ENCODE data around the gene PDCD1.

PDCD1 gene

GRCh38 chr2:241863536-241863954 lies 4.9 kb upstream of the PDCD1 start:
- peak; percentile 53 for DNase-seq

DNA sequence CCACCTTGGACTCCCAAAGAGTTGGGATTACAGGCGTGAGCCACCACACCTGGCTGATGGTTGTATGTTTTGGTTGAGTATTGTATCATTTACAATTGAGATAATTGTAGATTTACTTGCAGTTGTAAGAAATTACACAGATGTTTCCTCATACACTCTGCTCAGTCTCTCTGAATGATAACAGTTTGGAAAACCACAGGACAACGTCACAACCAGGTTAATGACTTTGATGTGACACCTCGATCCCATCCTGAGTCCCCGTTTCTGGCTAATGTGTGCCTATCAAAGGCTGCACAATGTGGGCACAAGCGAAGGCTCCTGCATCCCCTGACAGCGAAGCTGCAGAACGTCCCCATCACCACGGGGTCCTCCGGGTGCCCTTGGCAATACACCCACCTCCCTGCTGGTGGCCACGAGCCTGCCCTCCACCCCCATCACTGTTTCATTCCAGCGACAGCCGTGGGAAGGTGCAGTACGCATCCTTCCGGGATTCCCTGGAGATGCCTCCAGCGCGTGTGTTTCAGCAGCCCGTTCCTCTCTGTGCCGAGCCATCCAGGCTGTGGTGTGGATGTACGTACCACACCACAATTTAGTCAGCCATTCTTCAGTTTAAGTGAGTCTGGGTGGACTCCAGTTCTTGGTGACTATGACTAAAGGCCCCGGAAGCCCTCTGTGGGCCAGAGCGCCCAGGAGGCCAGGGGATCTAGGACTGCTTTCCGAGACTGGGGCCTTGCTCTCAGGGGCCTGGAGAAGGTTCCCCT lies 4.3 kb upstream of the PDCD1 start:
- DNase-seq, result no peak

GRCh38 chr2:241862093-241862492 lies 3.4 kb upstream of the PDCD1 start:
- DNase-seq, result no peak

DNA sequence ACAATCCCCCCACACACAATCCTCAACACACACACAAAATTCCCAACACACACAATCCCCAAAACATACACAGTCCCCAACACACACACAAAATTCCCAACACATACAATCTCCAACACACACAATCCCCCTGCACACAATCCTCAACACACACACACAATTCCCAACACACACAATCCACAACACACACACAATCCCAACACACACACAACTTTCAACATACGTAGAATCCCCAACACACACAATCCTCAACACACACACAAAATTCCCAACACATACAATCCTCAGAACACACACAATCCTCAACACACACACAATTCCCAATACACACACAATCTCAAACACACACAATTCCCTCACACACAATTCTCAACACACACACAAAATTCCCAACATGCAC lies 2.6 kb upstream of the PDCD1 start:
- DNase-seq, result no peak

- no peak for DNase-seq
Measured at GRCh38 chr2:241860184-241861078, 1.7 kb upstream of the PDCD1 start.

DNA sequence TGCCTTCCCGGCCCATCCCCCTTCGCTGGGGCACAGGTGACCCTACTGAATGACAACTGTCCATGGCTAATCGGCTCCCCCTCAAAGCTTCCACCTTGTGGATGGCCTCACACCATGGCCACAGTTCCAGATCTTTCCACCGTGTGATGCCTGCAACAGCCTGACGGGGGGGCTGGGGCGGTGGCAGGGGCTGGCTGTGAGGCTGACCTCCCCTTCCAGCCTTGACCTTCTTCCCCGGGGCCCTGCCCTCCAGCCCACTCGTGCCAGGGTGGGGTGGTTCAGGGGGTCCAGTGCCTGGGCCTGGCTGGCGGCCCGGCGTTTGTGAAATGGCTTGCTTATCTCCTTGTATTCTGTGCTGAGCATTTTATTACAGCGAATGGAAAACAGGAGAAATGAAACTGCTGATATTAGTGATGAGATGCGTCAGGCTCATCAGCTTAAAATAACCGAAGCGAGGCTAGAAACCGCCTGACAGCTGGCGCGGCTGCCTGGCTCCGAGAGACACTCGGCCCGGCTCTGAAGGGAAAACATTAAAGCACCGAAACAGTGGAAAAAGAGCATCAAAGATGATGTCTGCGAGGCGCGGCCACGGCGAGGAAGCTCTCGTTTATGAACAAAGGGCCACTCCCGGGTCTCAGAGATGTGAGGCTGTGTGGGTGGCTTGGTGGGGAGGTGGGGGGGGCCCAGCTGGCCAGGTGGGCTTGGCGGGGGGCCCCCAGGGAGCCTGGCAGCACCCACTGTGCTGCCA lies 916 bp upstream of the PDCD1 start:
- peak; percentile 39 for DNase-seq

DNA sequence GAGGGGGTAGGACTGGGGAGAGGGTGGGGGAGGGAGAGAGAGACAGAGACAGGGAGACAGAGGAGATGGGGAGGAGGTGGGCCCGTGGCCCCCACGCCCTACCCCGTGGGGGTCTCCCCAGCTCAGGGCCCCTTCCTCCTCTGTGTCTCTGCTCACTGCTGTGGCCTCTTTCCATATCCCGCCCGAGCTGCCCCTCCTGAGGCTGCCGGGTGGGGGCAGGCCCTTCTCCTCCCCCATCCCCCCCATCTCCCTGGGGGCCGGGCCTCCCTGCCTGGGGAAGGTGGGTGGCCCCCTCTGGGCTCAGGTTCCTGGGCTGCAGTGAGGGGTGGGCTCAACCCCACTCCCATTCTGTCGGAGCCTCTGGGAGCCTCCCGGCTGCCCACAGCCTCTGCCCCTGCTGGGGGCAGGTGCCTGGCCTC lies 332 bp upstream of the PDCD1 start:
- no peak for DNase-seq

GRCh38 chr2:241857572-241858121 lies 1.0 kb downstream of the PDCD1 start:
- no peak for DNase-seq

DNA sequence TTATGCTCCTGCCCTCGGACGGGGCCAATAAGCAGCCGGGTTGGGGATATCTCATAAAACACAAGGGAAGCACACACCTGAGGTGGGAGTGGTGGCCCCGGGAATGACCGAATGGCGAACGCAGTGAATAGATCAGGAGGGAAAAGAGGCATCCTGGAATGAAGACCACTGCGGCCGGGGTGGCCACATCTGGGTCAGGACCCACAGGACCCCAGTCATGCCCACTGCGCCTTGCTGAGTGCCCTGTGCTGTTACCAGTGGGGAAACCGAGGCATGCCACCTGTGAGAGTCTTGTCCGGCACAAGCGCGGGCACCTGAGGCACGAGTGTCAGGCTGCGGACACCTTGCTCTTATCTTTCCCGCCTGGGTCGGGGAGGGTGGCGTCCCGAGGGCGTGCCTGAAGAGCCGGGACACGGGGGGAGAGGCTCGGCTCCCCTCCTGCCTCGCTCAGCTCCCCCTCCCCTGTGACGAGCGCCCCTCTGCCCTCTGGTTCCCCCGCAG lies 1.6 kb downstream of the PDCD1 start:
- DNase-seq, result no peak

GRCh38 chr2:241855888-241856422 lies 2.7 kb downstream of the PDCD1 start:
- DNase-seq, result no peak

DNA sequence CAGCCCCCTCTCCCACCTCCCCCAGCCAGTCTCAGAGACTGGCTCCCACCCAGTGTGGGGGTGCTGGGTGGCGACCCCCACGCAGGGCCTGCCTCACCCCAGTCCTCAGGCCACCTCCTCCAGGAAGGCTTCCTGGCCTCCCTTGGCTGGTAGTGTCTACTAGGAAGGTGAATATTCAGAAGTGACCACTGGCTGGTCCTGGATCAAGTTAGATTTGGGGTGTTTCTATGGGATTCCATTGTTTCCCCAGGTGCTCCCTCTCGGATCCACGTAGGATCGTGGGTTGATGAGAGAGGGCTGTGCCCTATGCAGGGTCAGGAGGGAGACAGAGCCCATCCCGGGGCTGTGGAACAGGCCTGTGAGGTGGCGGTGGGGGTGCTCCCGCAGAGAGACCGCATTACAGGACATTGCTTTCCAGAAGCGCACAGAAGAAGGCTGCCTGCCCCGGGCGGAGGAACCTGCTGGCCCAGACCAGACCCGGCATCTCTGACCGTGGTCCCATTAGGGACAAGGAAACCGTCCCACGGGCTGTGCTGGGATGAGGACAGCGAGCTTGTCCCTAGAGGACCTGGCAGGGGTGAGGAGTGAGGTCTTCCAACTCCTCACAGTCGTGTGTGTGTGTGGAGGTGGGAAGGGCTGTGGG lies 3.3 kb downstream of the PDCD1 start:
- DNase-seq, result no peak

GRCh38 chr2:241854342-241855244 lies 4.1 kb downstream of the PDCD1 start:
- no peak for DNase-seq

GRCh38 chr2:241853651-241854341 lies 4.9 kb downstream of the PDCD1 start:
- DNase-seq, result no peak

DNA sequence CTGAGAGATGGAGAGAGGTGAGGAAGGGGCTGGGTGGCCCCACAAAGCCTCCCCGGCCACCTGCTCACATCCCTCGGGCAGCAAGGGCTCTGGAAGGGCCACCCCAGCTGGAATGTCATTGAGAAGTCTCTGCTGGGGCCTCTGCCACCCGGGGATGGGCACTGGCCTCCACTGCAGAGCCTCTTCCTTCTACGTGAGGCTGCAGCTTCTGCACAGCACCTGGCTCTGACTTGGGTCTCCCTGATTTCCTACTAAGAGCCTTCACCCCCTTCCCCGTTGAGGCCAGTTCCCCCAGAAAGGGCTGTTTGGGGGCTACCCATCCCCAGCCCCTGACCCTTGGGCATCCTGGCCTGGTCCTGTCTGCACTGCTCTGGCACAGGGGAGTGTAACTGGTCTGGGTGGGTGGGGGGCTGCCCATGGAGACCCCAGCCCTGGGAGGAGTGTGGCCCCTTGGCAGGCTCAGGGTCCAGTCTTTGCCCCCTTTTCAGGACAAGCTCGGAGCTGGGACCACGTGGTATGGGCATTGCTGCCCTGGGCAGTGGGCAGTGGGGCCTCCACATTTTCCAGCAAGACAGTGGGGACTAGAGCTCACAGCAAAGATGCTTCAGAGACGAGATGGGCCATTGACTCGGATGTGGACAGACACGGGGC lies 5.6 kb downstream of the PDCD1 start:
- no peak for DNase-seq

- DNase-seq, result no peak
Measured at GRCh38 chr2:241852116-241852980, 6.3 kb downstream of the PDCD1 start.

- no peak for DNase-seq
Measured at GRCh38 chr2:241851325-241852115, 7.2 kb downstream of the PDCD1 start.

GRCh38 chr2:241850544-241851324 lies 8.0 kb downstream of the PDCD1 start:
- DNase-seq, result no peak
